Neural progenitor cell (in vitro differentiated cells): ENCODE results near the gene TINAGL1. TPM values are rescaled to one million over a fixed set of nuclear protein-coding genes. Genes with fewer than 3 reads are reported as not detected.

Source experiments
- DNase-seq: peaks from one replicate; pipeline ENCODE4 v3.0.0-alpha.2; 2016; ENCODE audit warnings: low spot score
- H2AFZ ChIP-seq: fragments of 200-600 bp; sonication (generic); replicated peaks from 2 replicates; pipeline ENCODE4 v1.6.1; 2016; ENCODE audit warnings: antibody characterized with exemption
- H3F3A ChIP-seq: fragments of 200-600 bp; sonication (generic); 2 replicates; pipeline ENCODE4 v1.6.1; 2016; ENCODE audit warnings: antibody characterized with exemption, low read depth
- H3K27ac ChIP-seq: fragments of 200-600 bp; sonication (generic); 2 replicates; pipeline ENCODE4 v1.5.1; 2016; ENCODE audit warnings: mild to moderate bottlenecking
- H3K27me3 ChIP-seq: fragments of 200-600 bp; sonication (generic); 2 replicates; pipeline ENCODE4 v1.6.1; 2016; ENCODE audit warnings: mild to moderate bottlenecking, moderate library complexity
- H3K36me3 ChIP-seq: fragments of 200-600 bp; sonication (generic); 2 replicates; pipeline ENCODE4 v1.5.1; 2016
- H3K4me1 ChIP-seq: fragments of 200-600 bp; sonication (generic); 2 replicates; pipeline ENCODE4 v1.6.1; 2016; ENCODE audit warnings: mixed run types
- H3K4me2 ChIP-seq: fragments of 200-600 bp; sonication (generic); 2 replicates; pipeline ENCODE4 v1.6.1; 2016
- H3K4me3 ChIP-seq: fragments of 200-600 bp; sonication (generic); 2 replicates; pipeline ENCODE4 v1.5.1; 2016
- H3K79me2 ChIP-seq: fragments of 200-600 bp; sonication (generic); 2 replicates; pipeline ENCODE4 v1.6.1; 2016; ENCODE audit warnings: low read depth
- H3K9ac ChIP-seq: fragments of 200-600 bp; sonication (generic); 2 replicates; pipeline ENCODE4 v1.6.1; 2016
- H3K9me3 ChIP-seq: fragments of 200-600 bp; sonication (generic); 2 replicates; pipeline ENCODE4 v1.5.1; 2016; ENCODE audit warnings: low read depth
- H4K20me1 ChIP-seq: fragments of 200-600 bp; sonication (generic); 2 replicates; pipeline ENCODE4 v1.6.1; 2016; ENCODE audit warnings: low read depth
- H3K27ac Mint-ChIP-seq: 3 replicates; pipeline ENCODE4 v1.8.0; 2021; ENCODE audit warnings: mixed read lengths
- H3K27me3 Mint-ChIP-seq: 2 replicates; pipeline ENCODE4 v1.8.0; 2022; ENCODE audit warnings: low read depth, mild to moderate bottlenecking, inconsistent platforms, moderate library complexity, mixed read lengths; ENCODE audit not compliant: insufficient read depth
- H3K36me3 Mint-ChIP-seq: 3 replicates; pipeline ENCODE4 v1.8.0; 2021; ENCODE audit warnings: mixed read lengths
- H3K4me1 Mint-ChIP-seq: 3 replicates; pipeline ENCODE4 v1.8.0; 2021; ENCODE audit warnings: mixed read lengths
- H3K4me3 Mint-ChIP-seq: 3 replicates; pipeline ENCODE4 v1.8.0; 2021; ENCODE audit warnings: mild to moderate bottlenecking, moderate library complexity, mixed read lengths
- H3K9me3 Mint-ChIP-seq: 3 replicates; pipeline ENCODE4 v1.8.0; 2020; ENCODE audit warnings: mixed read lengths
- EZH2 ChIP-seq: fragments of 200-600 bp; sonication (generic); IDR thresholded peaks from 2 replicates; pipeline ENCODE4 v1.6.1; 2017; ENCODE audit warnings: antibody characterized with exemption, mild to moderate bottlenecking, moderate library complexity
- EZH2phosphoT487 ChIP-seq: fragments of 200-600 bp; sonication (generic); IDR thresholded peaks from 2 replicates; pipeline ENCODE4 v1.6.1; 2017; ENCODE audit warnings: antibody characterized with exemption
- total RNA-seq: library from RNA; depleted of rRNA; stranded (reverse); fragments of >200 nt; gene quantifications from 2 replicates; pipeline ENCODE4 v1.2.3, GENCODE V29; 2015; ENCODE audit warnings: low replicate concordance
- TF ChIP-seq, protein P1 (sequence below): fragments of 200-600 bp; sonication (generic); IDR thresholded peaks from 2 replicates; pipeline ENCODE4 v1.5.1; 2017; ENCODE audit warnings: antibody characterized with exemption, mild to moderate bottlenecking

Gene TINAGL1
- total RNA-seq, 1 donor from 2014 or later = not detected

DNA sequence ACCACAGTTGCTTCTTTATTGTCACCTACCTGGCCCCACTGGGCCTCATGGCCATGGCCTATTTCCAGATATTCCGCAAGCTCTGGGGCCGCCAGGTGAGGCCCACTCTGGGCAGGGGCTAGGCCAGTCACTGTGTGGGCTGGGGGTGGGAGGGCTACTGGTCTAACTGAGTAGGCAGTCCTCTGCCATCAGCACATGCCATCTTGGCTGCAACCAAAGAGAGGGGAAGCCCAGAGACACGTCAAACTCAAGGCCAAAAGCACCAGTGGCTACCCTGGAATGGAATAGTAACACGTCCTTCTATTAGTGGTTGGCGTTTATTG lies 45.1 kb downstream of the TINAGL1 start:
- no peak overlapping the region for H3K27ac Mint-ChIP-seq
- H3K36me3 ChIP-seq = no peaks in the 10 kb centered on the region
- TF ChIP-seq, protein P1, sequence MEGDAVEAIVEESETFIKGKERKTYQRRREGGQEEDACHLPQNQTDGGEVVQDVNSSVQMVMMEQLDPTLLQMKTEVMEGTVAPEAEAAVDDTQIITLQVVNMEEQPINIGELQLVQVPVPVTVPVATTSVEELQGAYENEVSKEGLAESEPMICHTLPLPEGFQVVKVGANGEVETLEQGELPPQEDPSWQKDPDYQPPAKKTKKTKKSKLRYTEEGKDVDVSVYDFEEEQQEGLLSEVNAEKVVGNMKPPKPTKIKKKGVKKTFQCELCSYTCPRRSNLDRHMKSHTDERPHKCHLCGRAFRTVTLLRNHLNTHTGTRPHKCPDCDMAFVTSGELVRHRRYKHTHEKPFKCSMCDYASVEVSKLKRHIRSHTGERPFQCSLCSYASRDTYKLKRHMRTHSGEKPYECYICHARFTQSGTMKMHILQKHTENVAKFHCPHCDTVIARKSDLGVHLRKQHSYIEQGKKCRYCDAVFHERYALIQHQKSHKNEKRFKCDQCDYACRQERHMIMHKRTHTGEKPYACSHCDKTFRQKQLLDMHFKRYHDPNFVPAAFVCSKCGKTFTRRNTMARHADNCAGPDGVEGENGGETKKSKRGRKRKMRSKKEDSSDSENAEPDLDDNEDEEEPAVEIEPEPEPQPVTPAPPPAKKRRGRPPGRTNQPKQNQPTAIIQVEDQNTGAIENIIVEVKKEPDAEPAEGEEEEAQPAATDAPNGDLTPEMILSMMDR = no peak
- TF ChIP-seq EZH2phosphoT487 (no peak), EZH2 (no peak)
- H3K27me3 Mint-ChIP-seq = peaks cover 8% of the 10 kb centered on the region
- peaks cover 3% of the 10 kb centered on the region for H3K36me3 Mint-ChIP-seq
- H3K27ac ChIP-seq = no peak overlapping the region
- H2AFZ ChIP-seq = no peak overlapping the region
- H3K9me3 Mint-ChIP-seq = no peaks in the 10 kb centered on the region
- peaks cover 18% of the 10 kb centered on the region for H3K4me1 Mint-ChIP-seq
- H3K4me1 ChIP-seq = no peaks in the 10 kb centered on the region
- no peak for DNase-seq
- H3K4me3 ChIP-seq = no peak overlapping the region
- no peak overlapping the region for H3K9ac ChIP-seq
- no peak overlapping the region for H3K4me2 ChIP-seq
- H4K20me1 ChIP-seq = no peaks in the 10 kb centered on the region
- no peaks in the 10 kb centered on the region for H3F3A ChIP-seq
- no peak overlapping the region for H3K4me3 Mint-ChIP-seq
- H3K9me3 ChIP-seq = no peaks in the 10 kb centered on the region
- peaks cover 28% of the 10 kb centered on the region for H3K27me3 ChIP-seq
- no peaks in the 10 kb centered on the region for H3K79me2 ChIP-seq

DNA sequence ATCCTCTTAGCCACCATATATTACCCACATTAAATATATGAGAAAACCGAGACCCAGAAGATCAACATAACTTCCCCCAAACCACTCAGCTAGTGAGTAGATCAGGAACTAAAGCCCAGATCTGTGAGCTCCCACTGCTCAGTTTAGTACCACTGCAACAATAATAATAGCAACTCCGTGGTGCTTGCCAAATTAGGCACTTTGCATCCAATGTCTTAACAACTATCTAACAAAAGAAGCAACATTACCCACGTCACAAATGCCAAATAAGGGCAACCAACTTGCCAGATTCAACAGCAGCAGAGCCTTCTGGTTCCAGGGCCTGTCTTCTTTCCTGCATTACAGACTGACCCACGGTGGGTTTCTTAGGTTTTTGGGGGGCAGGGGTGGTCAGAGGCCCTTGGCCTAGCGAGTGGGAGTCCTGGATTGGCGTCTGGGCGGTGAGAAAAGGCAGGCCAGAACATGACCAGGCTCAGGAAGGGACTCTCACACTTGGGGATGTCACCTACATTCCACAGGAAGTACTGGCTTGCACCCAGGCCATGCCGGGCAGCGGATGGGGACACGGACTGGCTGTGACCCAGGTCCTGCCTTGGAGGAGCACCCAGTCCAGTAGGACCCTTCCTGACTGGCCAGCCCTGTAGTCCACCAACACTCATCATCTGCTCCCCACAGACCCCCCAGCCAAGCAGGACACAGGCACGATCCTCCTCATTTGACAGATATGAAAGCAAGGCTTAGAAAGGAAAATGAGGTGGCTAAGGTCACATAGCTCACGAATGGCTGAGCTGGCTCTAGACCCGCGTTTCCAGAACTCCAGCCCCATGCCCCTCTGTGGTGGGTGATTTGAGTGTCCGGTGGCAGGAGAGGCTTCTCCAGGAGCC lies 45.8 kb downstream of the TINAGL1 start:
- H3K27me3 Mint-ChIP-seq = peaks cover 8% of the 10 kb centered on the region
- Histone ChIP-seq H3K4me2 (no peak overlapping the region), H2AFZ (no peak overlapping the region), H3K4me3 (no peak overlapping the region), H4K20me1 (no peaks in the 10 kb centered on the region), H3K9me3 (no peaks in the 10 kb centered on the region), H3K4me1 (no peaks in the 10 kb centered on the region), H3K79me2 (no peaks in the 10 kb centered on the region), H3F3A (no peaks in the 10 kb centered on the region), H3K27me3 (peaks cover 21% of the 10 kb centered on the region), H3K9ac (no peak overlapping the region), H3K36me3 (no peaks in the 10 kb centered on the region), H3K27ac (no peak overlapping the region)
- H3K4me3 Mint-ChIP-seq = no peak overlapping the region
- H3K27ac Mint-ChIP-seq = no peak overlapping the region
- no peak for DNase-seq
- H3K4me1 Mint-ChIP-seq = peaks cover 17% of the 10 kb centered on the region
- peaks cover 3% of the 10 kb centered on the region for H3K36me3 Mint-ChIP-seq
- no peaks in the 10 kb centered on the region for H3K9me3 Mint-ChIP-seq
- TF ChIP-seq EZH2phosphoT487 (no peak), EZH2 (no peak)
- TF ChIP-seq, protein P1 = no peak

DNA sequence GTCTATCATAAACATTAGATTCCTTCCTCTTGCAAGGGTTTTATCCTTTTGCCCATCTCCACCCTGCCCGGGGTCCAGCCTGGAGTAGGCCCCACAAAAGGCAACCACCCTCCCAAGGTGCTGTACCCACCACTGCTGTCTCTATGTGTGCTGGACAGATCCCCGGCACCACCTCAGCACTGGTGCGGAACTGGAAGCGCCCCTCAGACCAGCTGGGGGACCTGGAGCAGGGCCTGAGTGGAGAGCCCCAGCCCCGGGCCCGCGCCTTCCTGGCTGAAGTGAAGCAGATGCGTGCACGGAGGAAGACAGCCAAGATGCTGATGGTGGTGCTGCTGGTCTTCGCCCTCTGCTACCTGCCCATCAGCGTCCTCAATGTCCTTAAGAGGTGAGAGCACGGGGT lies 47.0 kb downstream of the TINAGL1 start:
- H3K36me3 ChIP-seq = no peaks in the 10 kb centered on the region
- no peak overlapping the region for H2AFZ ChIP-seq
- Mint-ChIP-seq H3K4me1 (peaks cover 17% of the 10 kb centered on the region), H3K4me3 (no peak overlapping the region), H3K9me3 (no peaks in the 10 kb centered on the region), H3K27me3 (peaks cover 8% of the 10 kb centered on the region), H3K27ac (no peak overlapping the region), H3K36me3 (peaks cover 3% of the 10 kb centered on the region)
- H3K9ac ChIP-seq = no peak overlapping the region
- no peaks in the 10 kb centered on the region for H3F3A ChIP-seq
- no peaks in the 10 kb centered on the region for H3K9me3 ChIP-seq
- peaks cover 9% of the 10 kb centered on the region for H3K27me3 ChIP-seq
- H3K27ac ChIP-seq = no peak overlapping the region
- no peaks in the 10 kb centered on the region for H4K20me1 ChIP-seq
- TF ChIP-seq EZH2phosphoT487 = no peak
- TF ChIP-seq EZH2 = no peak
- TF ChIP-seq, protein P1 = no peak
- H3K79me2 ChIP-seq = no peaks in the 10 kb centered on the region
- no peak for DNase-seq
- H3K4me2 ChIP-seq = no peak overlapping the region
- no peak overlapping the region for H3K4me3 ChIP-seq
- H3K4me1 ChIP-seq = no peaks in the 10 kb centered on the region
